GM21390 (cell line): ENCODE measurements around the gene MPG.

Experiments
- ATAC-seq: cut with Tn5 transposase; IDR thresholded peaks from one replicate; pipeline ENCODE4 v1.9.1; 2021; ENCODE audit not compliant: unreplicated experiment

MPG gene

GRCh38 chr16:66309-67182 is 11.5 kb upstream of the MPG start:
- ATAC-seq = no peak

GRCh38 chr16:67183-67791 is 10.7 kb upstream of the MPG start:
- no peak for ATAC-seq

GRCh38 chr16:67884-68789 is 9.9 kb upstream of the MPG start:
- no peak for ATAC-seq

GRCh38 chr16:69181-69580 is 8.8 kb upstream of the MPG start:
- no peak for ATAC-seq

- ATAC-seq = no peak
Measured at GRCh38 chr16:71210-71539, 6.8 kb upstream of the MPG start.

GRCh38 chr16:71540-72401 is 6.3 kb upstream of the MPG start:
- ATAC-seq = no peak

- ATAC-seq = no peak
Measured at GRCh38 chr16:72561-73548, 5.2 kb upstream of the MPG start, which contains the start of gene RHBDF1. Gene RHBDF1, minus strand, starts transcription at chr16:72631. Its CDS starts 7,616 bp downstream, at chr16:65015.

- ATAC-seq = no peak
Measured at GRCh38 chr16:74051-74746, 3.8 kb upstream of the MPG start.

- ATAC-seq = no peak
Measured at GRCh38 chr16:74747-75334, 3.2 kb upstream of the MPG start.

- ATAC-seq = no peak
Measured at GRCh38 chr16:75580-76501, 2.2 kb upstream of the MPG start.

GRCh38 chr16:76535-77272 is 1.3 kb upstream of the MPG start:
- ATAC-seq = no peak

- ATAC-seq = peak; percentile 32
Measured at GRCh38 chr16:77273-77806, 685 bp upstream of the MPG start.

- peak; percentile 10 for ATAC-seq
Measured at GRCh38 chr16:78444-79150, 572 bp downstream of the MPG start.

- no peak for ATAC-seq
Measured at GRCh38 chr16:79151-80054, 1.4 kb downstream of the MPG start.
